HG02759 (cell line): ENCODE data around the gene OS9.
"Not testable (repeated sequence)": the region's sequence is repeated elsewhere in the genome, so short reads cannot be mapped to it uniquely, and the experiment has no call there.

Source experiments
- ATAC-seq: cut with Tn5 transposase; IDR thresholded peaks from one replicate; pipeline ENCODE4 v1.9.1; 2021; ENCODE audit warnings: mild to moderate bottlenecking, moderate library complexity; ENCODE audit not compliant: unreplicated experiment

Gene OS9

GRCh38 chr12:57693659-57694458 lies at the start of gene OS9:
Gene OS9 (plus strand): TSS chr12:57694132. CDS start chr12:57694162, 30 bp downstream.
- ATAC-seq, result peak; percentile 96

GRCh38 chr12:57645990-57646658 lies 47.8 kb upstream of the OS9 start:
- not testable (repeated sequence) for ATAC-seq

- ATAC-seq, result not testable (repeated sequence)
Measured at GRCh38 chr12:57646659-57647049, 47.3 kb upstream of the OS9 start.

- no peak for ATAC-seq
Measured at GRCh38 chr12:57654042-57654441, 39.9 kb upstream of the OS9 start.

- no peak for ATAC-seq
Measured at GRCh38 chr12:57655541-57656240, 38.2 kb upstream of the OS9 start.

GRCh38 chr12:57656408-57656807 lies 37.5 kb upstream of the OS9 start:
- not testable (repeated sequence) for ATAC-seq

GRCh38 chr12:57657744-57658143 lies 36.2 kb upstream of the OS9 start:
- no peak for ATAC-seq

- ATAC-seq, result no peak
Measured at GRCh38 chr12:57658890-57659289, 35.0 kb upstream of the OS9 start.

GRCh38 chr12:57661376-57661775 lies 32.6 kb upstream of the OS9 start:
- ATAC-seq, result no peak

GRCh38 chr12:57665066-57665820 lies 28.7 kb upstream of the OS9 start:
- ATAC-seq, result not testable (repeated sequence)

- no peak for ATAC-seq
Measured at GRCh38 chr12:57666897-57667296, 27.0 kb upstream of the OS9 start.

GRCh38 chr12:57669691-57670090 lies 24.2 kb upstream of the OS9 start:
- not testable (repeated sequence) for ATAC-seq

GRCh38 chr12:57671811-57672210 lies 22.1 kb upstream of the OS9 start:
- not testable (repeated sequence) for ATAC-seq

GRCh38 chr12:57672801-57673200 lies 21.1 kb upstream of the OS9 start:
- no peak for ATAC-seq

- ATAC-seq, result no peak
Measured at GRCh38 chr12:57674691-57675090, 19.2 kb upstream of the OS9 start.

- ATAC-seq, result not testable (repeated sequence)
Measured at GRCh38 chr12:57677947-57678346, 16.0 kb upstream of the OS9 start.

- ATAC-seq, result no peak
Measured at GRCh38 chr12:57679697-57680096, 14.2 kb upstream of the OS9 start.

- no peak for ATAC-seq
Measured at GRCh38 chr12:57687862-57688261, 6.1 kb upstream of the OS9 start.

- no peak for ATAC-seq
Measured at GRCh38 chr12:57688931-57689330, 5.0 kb upstream of the OS9 start.

GRCh38 chr12:57692500-57692899 lies 1.4 kb upstream of the OS9 start:
- no peak for ATAC-seq

- no peak for ATAC-seq
Measured at GRCh38 chr12:57693317-57693658, 644 bp upstream of the OS9 start.
